Vagina (tissue), 2 donors: ENCODE data around the gene EDAR.

ENCODE experiments used
- POLR2A ChIP-seq, 2 donors: fragments of 450-650 bp; IDR thresholded peaks; one replicate each; pipeline ENCODE4 v1.6.1; 2017; ENCODE audit warnings: antibody characterized with exemption in 2 of 2, mild to moderate bottlenecking in 2 of 2, moderate library complexity in 2 of 2
- POLR2AphosphoS5 ChIP-seq, 2 donors: sonication (generic); formaldehyde crosslinking; IDR thresholded peaks; one replicate each; pipeline ENCODE4 v1.9.0; 2017; ENCODE audit warnings: antibody characterized with exemption in 2 of 2, mild to moderate bottlenecking in 2 of 2, low read depth in 1 of 2; ENCODE audit not compliant: insufficient read depth in 1 of 2
- TF ChIP-seq, protein P1 (sequence below), 3 experiments: fragments of 450-650 bp in 2 of 3; fragments of 200-600 bp in 1 of 3; sonication (generic) in 1 of 3; IDR thresholded peaks; one replicate each; pipeline ENCODE4 v1.5.1; 2017 to 2019; ENCODE audit warnings: antibody characterized with exemption in 3 of 3, mild to moderate bottlenecking in 2 of 3, moderate library complexity in 2 of 3

DNA sequence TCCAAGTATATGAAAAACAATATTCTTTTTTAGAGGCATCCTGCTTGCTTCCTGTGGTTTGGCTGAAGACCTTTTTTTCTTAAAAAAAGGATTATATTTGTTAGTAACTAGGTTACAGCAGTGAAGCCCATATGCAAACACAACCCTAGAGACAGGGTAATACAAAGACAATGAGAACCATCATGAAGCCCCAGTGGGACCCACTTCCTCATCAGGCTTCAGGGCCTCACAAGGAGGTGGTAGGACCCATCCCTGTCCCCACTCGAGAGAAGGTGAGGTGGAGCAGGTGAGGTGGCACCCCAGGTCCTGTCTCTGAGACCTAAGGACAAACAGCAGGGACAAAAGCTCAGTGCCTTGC is 80.3 kb downstream of the EDAR start:
- TF ChIP-seq, protein P1, sequence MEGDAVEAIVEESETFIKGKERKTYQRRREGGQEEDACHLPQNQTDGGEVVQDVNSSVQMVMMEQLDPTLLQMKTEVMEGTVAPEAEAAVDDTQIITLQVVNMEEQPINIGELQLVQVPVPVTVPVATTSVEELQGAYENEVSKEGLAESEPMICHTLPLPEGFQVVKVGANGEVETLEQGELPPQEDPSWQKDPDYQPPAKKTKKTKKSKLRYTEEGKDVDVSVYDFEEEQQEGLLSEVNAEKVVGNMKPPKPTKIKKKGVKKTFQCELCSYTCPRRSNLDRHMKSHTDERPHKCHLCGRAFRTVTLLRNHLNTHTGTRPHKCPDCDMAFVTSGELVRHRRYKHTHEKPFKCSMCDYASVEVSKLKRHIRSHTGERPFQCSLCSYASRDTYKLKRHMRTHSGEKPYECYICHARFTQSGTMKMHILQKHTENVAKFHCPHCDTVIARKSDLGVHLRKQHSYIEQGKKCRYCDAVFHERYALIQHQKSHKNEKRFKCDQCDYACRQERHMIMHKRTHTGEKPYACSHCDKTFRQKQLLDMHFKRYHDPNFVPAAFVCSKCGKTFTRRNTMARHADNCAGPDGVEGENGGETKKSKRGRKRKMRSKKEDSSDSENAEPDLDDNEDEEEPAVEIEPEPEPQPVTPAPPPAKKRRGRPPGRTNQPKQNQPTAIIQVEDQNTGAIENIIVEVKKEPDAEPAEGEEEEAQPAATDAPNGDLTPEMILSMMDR (IDR thresholded peaks at IDR 0.05), result no peak
- TF ChIP-seq POLR2AphosphoS5 (IDR thresholded peaks at IDR 0.05; ENCODE audit: insufficient read depth in 1 of 2, low read depth in 1 of 2), result no peak
- no peak for TF ChIP-seq POLR2A (IDR thresholded peaks at IDR 0.05)
